ENCODE results near the gene CRIP3.

Gene CRIP3

GRCh38 chr6:43287717-43288679 lies 20.6 kb downstream of the CRIP3 start:
- no peak for DNase-seq (ENCODE audit: low read depth)

- DNase-seq (ENCODE audit: low read depth), result no peak
These were observed 21.5 kb downstream of the CRIP3 start for GRCh38 chr6:43286980-43287716.

GRCh38 chr6:43286456-43286979 lies 22.1 kb downstream of the CRIP3 start:
- no peak for DNase-seq (ENCODE audit: low read depth)

- DNase-seq (ENCODE audit: low read depth), result no peak
These were observed 22.8 kb downstream of the CRIP3 start for GRCh38 chr6:43285832-43286231.

GRCh38 chr6:43284991-43285781 lies 23.4 kb downstream of the CRIP3 start:
- DNase-seq (ENCODE audit: low read depth), result no peak

- no peak for DNase-seq (ENCODE audit: low read depth)
These were observed 24.7 kb downstream of the CRIP3 start for GRCh38 chr6:43283905-43284304.

- DNase-seq (ENCODE audit: low read depth), result no peak
These were observed 25.1 kb downstream of the CRIP3 start for GRCh38 chr6:43283514-43283901.

- no peak for DNase-seq (ENCODE audit: low read depth)
These were observed 25.8 kb downstream of the CRIP3 start for GRCh38 chr6:43282636-43283513.

- DNase-seq (ENCODE audit: low read depth), result no peak
These were observed 26.6 kb downstream of the CRIP3 start for GRCh38 chr6:43282060-43282459.

- DNase-seq (ENCODE audit: low read depth), result no peak
These were observed 28.4 kb downstream of the CRIP3 start for GRCh38 chr6:43280234-43280633.

GRCh38 chr6:43278524-43279078 lies 30.0 kb downstream of the CRIP3 start:
- no peak for DNase-seq (ENCODE audit: low read depth)

- DNase-seq (ENCODE audit: low read depth), result no peak
These were observed 30.7 kb downstream of the CRIP3 start for GRCh38 chr6:43277643-43278523.

GRCh38 chr6:43277306-43277642 lies 31.4 kb downstream of the CRIP3 start:
- no peak for DNase-seq (ENCODE audit: low read depth)

GRCh38 chr6:43276577-43277305 lies 31.9 kb downstream of the CRIP3 start:
- DNase-seq (ENCODE audit: low read depth), result no peak

- no peak for DNase-seq (ENCODE audit: low read depth)
These were observed 32.6 kb downstream of the CRIP3 start for GRCh38 chr6:43275801-43276576.

- DNase-seq (ENCODE audit: low read depth), result peak; percentile 7
These were observed 33.6 kb downstream of the CRIP3 start for GRCh38 chr6:43274916-43275597.

GRCh38 chr6:43274127-43274915 lies 34.3 kb downstream of the CRIP3 start:
- no peak for DNase-seq (ENCODE audit: low read depth)
